PFSK-1 (cell line): ENCODE results near the gene CITED2. TPM values are rescaled to one million over a fixed set of nuclear protein-coding genes. Genes with fewer than 3 reads are reported as not detected.

Source experiments
- FOXP2 ChIP-seq: optimal IDR thresholded peaks from 2 replicates; pipeline ENCODE3; 2011; ENCODE audit warnings: borderline replicate concordance, control low read depth, inconsistent platforms; ENCODE audit not compliant: insufficient read depth; ENCODE audit errors: extremely low read length, extremely low read depth
- POLR2AphosphoS5 ChIP-seq: IDR thresholded peaks from 2 replicates; pipeline ENCODE4 v1.6.1; 2012; ENCODE audit warnings: low read depth, mild to moderate bottlenecking, control low read depth, low read length, moderate library complexity
- REST ChIP-seq, 2 experiments: IDR thresholded peaks; 2 replicates each; pipeline versions ENCODE4 v1.6.1 to v1.8.0; 2011 to 2012; ENCODE audit warnings: low read depth in 2 of 2, low read length in 2 of 2, control low read depth in 1 of 2, inconsistent platforms in 1 of 2, mild to moderate bottlenecking in 1 of 2, moderate library complexity in 1 of 2; ENCODE audit not compliant: insufficient read depth in 1 of 2
- SIN3A ChIP-seq: IDR thresholded peaks from 2 replicates; pipeline ENCODE4 v1.6.1; 2012; ENCODE audit warnings: mild to moderate bottlenecking, low read length, moderate library complexity, borderline replicate concordance; ENCODE audit not compliant: insufficient read depth
- TAF1 ChIP-seq: IDR thresholded peaks from 2 replicates; pipeline ENCODE4 v1.6.1; 2012; ENCODE audit warnings: low read length, control low read depth, borderline replicate concordance; ENCODE audit not compliant: insufficient read depth
- polyA plus RNA-seq: library from polyadenylated mRNA; unstranded; fragments of >200 nt; gene quantifications from one replicate; pipeline ENCODE4 v1.2.1, GENCODE V29; 2012; ENCODE audit warnings: low read depth, missing spikeins; ENCODE audit not compliant: insufficient read length

Gene CITED2, protein sequence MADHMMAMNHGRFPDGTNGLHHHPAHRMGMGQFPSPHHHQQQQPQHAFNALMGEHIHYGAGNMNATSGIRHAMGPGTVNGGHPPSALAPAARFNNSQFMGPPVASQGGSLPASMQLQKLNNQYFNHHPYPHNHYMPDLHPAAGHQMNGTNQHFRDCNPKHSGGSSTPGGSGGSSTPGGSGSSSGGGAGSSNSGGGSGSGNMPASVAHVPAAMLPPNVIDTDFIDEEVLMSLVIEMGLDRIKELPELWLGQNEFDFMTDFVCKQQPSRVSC
- polyA plus RNA-seq: 142 TPM

DNA sequence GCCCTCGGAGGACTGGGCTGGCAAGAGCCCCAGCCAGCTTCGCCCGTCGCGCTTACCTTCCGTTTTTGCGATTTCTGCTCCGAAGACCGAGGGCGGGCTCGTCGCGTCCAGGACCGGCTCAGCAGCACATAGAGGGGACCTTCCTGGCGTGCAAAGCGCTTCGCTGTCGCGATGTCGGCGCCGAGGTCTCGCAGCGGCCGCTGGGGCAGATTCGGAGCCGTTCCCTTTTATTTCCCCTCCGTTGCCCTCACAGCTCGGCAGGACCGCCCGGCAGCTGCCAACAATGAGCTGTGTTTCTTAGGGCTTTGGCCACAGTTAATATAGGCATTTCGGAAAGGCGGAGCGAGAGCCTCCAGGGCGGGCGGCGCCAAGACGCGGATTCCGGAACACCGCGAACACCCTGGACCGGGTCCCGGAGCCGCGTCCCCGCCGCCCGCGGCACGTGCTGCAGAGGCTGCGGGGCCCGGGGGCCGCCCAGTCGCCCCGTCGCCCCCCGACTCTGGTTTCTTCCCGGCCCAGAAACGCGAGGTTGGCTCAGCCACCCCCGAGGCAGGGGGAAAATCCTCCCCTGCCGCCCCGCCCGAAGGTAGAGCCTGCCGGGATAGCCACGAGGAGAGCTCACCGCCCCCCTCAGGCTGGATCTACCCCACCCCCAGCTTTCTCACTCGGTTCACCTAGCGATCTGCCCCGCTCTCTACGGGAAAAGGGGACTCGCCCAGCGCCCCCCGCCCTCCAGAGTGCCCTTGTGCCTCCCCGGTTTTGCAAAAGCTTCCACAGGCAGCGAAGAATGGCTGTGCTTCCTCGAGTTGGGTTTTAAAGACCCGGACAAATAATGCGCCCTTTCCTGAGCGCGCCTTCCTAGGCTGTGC lies at the start of gene CITED2:
CITED2 (minus strand) TSS at position 292 of the 869 bp plus-strand sequence. CDS start 704 bp downstream, outside the sequence.
- TF ChIP-seq SIN3A (no peak; the same call in 1 of the 2 replicates), REST (IDR thresholded peaks at IDR 0.05; ENCODE audit: insufficient read depth in 1 of 2, low read depth in 2 of 2, low read length in 2 of 2) (peak; percentile 40 to 74; a peak in 2 of 4 replicates), FOXP2 (peak; percentile 85), POLR2AphosphoS5 (peak; percentile 99), TAF1 (peak; percentile 99)

GRCh38 chr6:139423037-139423703 lies 48.7 kb upstream of the CITED2 start:
- TF ChIP-seq REST (IDR thresholded peaks at IDR 0.05; ENCODE audit: insufficient read depth in 1 of 2, low read depth in 2 of 2, low read length in 2 of 2): no peak
- no peak for TF ChIP-seq TAF1
- no peak for TF ChIP-seq FOXP2
- TF ChIP-seq POLR2AphosphoS5: no peak
- TF ChIP-seq SIN3A: no peak

- TF ChIP-seq POLR2AphosphoS5: no peak
- no peak for TF ChIP-seq REST (IDR thresholded peaks at IDR 0.05; ENCODE audit: insufficient read depth in 1 of 2, low read depth in 2 of 2, low read length in 2 of 2)
Observed at GRCh38 chr6:139422105-139423036, 47.9 kb upstream of the CITED2 start.

DNA sequence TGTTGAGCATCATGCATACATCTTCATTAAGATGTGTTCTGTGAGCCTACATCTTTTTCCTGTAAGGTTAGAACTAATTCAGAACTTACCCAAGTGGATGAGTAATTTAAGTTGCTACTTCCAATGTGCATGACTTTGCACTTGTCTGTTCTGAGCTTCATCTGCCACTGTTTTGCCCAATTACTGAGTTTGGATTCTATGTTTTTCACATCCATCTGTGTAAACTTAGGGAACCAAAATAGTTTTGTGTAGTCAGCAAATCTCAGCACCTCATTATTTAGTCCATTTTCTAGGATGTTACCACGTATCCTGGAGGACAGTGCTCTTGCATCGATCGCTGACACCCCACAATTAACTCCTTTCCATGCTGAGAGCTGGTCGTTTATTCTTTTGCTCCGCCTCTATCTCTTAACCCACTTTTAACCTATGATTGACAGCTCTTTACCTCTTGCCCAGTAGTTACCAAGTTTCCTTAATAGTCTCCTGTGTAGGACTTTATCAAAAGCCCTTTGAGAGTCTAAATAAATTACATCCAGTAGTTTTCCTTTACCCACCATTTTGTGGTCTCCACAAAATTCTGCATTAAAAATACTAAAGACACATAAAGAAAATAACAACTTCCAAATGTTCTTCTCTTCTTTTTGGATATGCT lies 44.2 kb upstream of the CITED2 start:
- TF ChIP-seq TAF1 (no peak), SIN3A (no peak), POLR2AphosphoS5 (no peak), REST (IDR thresholded peaks at IDR 0.05; ENCODE audit: insufficient read depth in 1 of 2, low read depth in 2 of 2, low read length in 2 of 2) (no peak), FOXP2 (no peak)
